Activated naive CD4-positive, alpha-beta T cell treated with anti-CD3 and anti-CD28 coated beads, Interleukin-2, amount 50 U/mL, for 24 hours (primary cell): ENCODE results near the gene GJA5.

Source experiments
- H3K27ac Mint-ChIP-seq: one replicate; pipeline ENCODE4 v1.8.0; 2021; ENCODE audit warnings: mild to moderate bottlenecking, mixed read lengths
- H3K27me3 Mint-ChIP-seq: one replicate; pipeline ENCODE4 v1.8.0; 2021; ENCODE audit warnings: mixed read lengths
- H3K36me3 Mint-ChIP-seq: one replicate; pipeline ENCODE4 v1.8.0; 2021; ENCODE audit warnings: mixed read lengths
- H3K4me1 Mint-ChIP-seq: one replicate; pipeline ENCODE4 v1.8.0; 2021; ENCODE audit warnings: mixed read lengths
- H3K4me3 Mint-ChIP-seq: one replicate; pipeline ENCODE4 v1.8.0; 2021; ENCODE audit warnings: mild to moderate bottlenecking, mixed read lengths
- H3K9me3 Mint-ChIP-seq: one replicate; pipeline ENCODE4 v1.8.0; 2021; ENCODE audit warnings: mixed read lengths

Gene GJA5

GRCh38 chr1:147722124-147722523, 38.3 kb downstream of the GJA5 start:
- Mint-ChIP-seq H3K4me3 (no peak overlapping the region), H3K27ac (no peak overlapping the region), H3K36me3 (peaks cover 1% of the 10 kb centered on the region)

GRCh38 chr1:147721716-147722115, 38.7 kb downstream of the GJA5 start:
- H3K4me3 Mint-ChIP-seq, result no peak overlapping the region
- no peaks in the 10 kb centered on the region for H3K9me3 Mint-ChIP-seq
- no peak overlapping the region for H3K27ac Mint-ChIP-seq
- peaks cover 4% of the 10 kb centered on the region for H3K27me3 Mint-ChIP-seq
- H3K4me1 Mint-ChIP-seq, result peaks cover 8% of the 10 kb centered on the region
- H3K36me3 Mint-ChIP-seq, result peaks cover 1% of the 10 kb centered on the region

More at GRCh38 chr1:147722124-147722523, 38.3 kb downstream of the GJA5 start:
- Mint-ChIP-seq H3K4me1 (peaks cover 6% of the 10 kb centered on the region), H3K27me3 (peaks cover 2% of the 10 kb centered on the region), H3K9me3 (no peaks in the 10 kb centered on the region)

- Mint-ChIP-seq H3K27ac (no peak overlapping the region), H3K4me1 (peaks cover 8% of the 10 kb centered on the region), H3K9me3 (no peaks in the 10 kb centered on the region), H3K4me3 (no peak overlapping the region), H3K27me3 (peaks cover 6% of the 10 kb centered on the region), H3K36me3 (peaks cover 1% of the 10 kb centered on the region)
These were observed 39.8 kb downstream of the GJA5 start for GRCh38 chr1:147720557-147720956.

- Mint-ChIP-seq H3K9me3 (no peaks in the 10 kb centered on the region), H3K4me3 (no peak overlapping the region), H3K4me1 (peaks cover 8% of the 10 kb centered on the region), H3K27me3 (peaks cover 11% of the 10 kb centered on the region), H3K27ac (no peak overlapping the region), H3K36me3 (peaks cover 1% of the 10 kb centered on the region)
These were observed 40.6 kb downstream of the GJA5 start for GRCh38 chr1:147719711-147720225.

- Mint-ChIP-seq H3K9me3 (no peaks in the 10 kb centered on the region), H3K4me3 (no peak overlapping the region), H3K27ac (no peak overlapping the region), H3K36me3 (peaks cover 1% of the 10 kb centered on the region), H3K27me3 (peaks cover 12% of the 10 kb centered on the region), H3K4me1 (peaks cover 8% of the 10 kb centered on the region)
These were observed 41.2 kb downstream of the GJA5 start for GRCh38 chr1:147719029-147719698.

- H3K36me3 Mint-ChIP-seq, result peaks cover 1% of the 10 kb centered on the region
- H3K4me3 Mint-ChIP-seq, result no peak overlapping the region
- peaks cover 12% of the 10 kb centered on the region for H3K27me3 Mint-ChIP-seq
- H3K27ac Mint-ChIP-seq, result no peak overlapping the region
- H3K4me1 Mint-ChIP-seq, result peaks cover 8% of the 10 kb centered on the region
- H3K9me3 Mint-ChIP-seq, result no peaks in the 10 kb centered on the region
These were observed 42.7 kb downstream of the GJA5 start for GRCh38 chr1:147717706-147718097.

GRCh38 chr1:147717051-147717705, 43.2 kb downstream of the GJA5 start:
- Mint-ChIP-seq H3K4me1 (peaks cover 8% of the 10 kb centered on the region), H3K36me3 (peaks cover 1% of the 10 kb centered on the region), H3K9me3 (no peaks in the 10 kb centered on the region), H3K27ac (no peak overlapping the region), H3K4me3 (no peak overlapping the region), H3K27me3 (peaks cover 12% of the 10 kb centered on the region)

GRCh38 chr1:147712605-147713004, 47.8 kb downstream of the GJA5 start:
- Mint-ChIP-seq H3K4me3 (no peak overlapping the region), H3K27ac (no peak overlapping the region), H3K27me3 (peaks cover 12% of the 10 kb centered on the region), H3K9me3 (no peaks in the 10 kb centered on the region), H3K4me1 (peaks cover 7% of the 10 kb centered on the region), H3K36me3 (no peaks in the 10 kb centered on the region)
